Suppressor macrophage (primary cell): Measurements from ENCODE around the gene MAPK1IP1L.

Experiments used
- DNase-seq, 4 experiments: peaks; one replicate each; pipeline ENCODE4 v3.0.0-alpha.2; 2020 to 2022

MAPK1IP1L gene

GRCh38 chr14:55097881-55098560 lies 46.6 kb downstream of the MAPK1IP1L start:
- peak; percentile 92 to 99 (median 95) for DNase-seq

- DNase-seq: no peak
Measured at GRCh38 chr14:55098561-55098898, 47.1 kb downstream of the MAPK1IP1L start.

GRCh38 chr14:55099756-55100155 lies 48.3 kb downstream of the MAPK1IP1L start:
- DNase-seq: peak; percentile 34 to 75 (median 62)

GRCh38 chr14:55101698-55102097 lies 50.3 kb downstream of the MAPK1IP1L start:
- no peak for DNase-seq

- DNase-seq: peak; percentile 47 to 81 (median 72)
Measured at GRCh38 chr14:55102141-55102621, 50.7 kb downstream of the MAPK1IP1L start.

GRCh38 chr14:55103005-55103640 lies 51.7 kb downstream of the MAPK1IP1L start:
- DNase-seq: peak; percentile 31 to 63 (median 59)

- peak; percentile 51 to 88 (median 82) for DNase-seq
Measured at GRCh38 chr14:55103971-55104954, 52.8 kb downstream of the MAPK1IP1L start.

GRCh38 chr14:55105991-55106390 lies 54.5 kb downstream of the MAPK1IP1L start:
- no peak for DNase-seq

- DNase-seq: peak; percentile 96 to 99 (median 98)
Measured at GRCh38 chr14:55107766-55108554, 56.5 kb downstream of the MAPK1IP1L start.

- no peak for DNase-seq
Measured at GRCh38 chr14:55109836-55110235, 58.4 kb downstream of the MAPK1IP1L start.

- no peak for DNase-seq
Measured at GRCh38 chr14:55111122-55111708, 59.8 kb downstream of the MAPK1IP1L start.

- DNase-seq: no peak
Measured at GRCh38 chr14:55114720-55115119, 63.3 kb downstream of the MAPK1IP1L start.

- DNase-seq: peak; percentile 37 to 62 (median 58)
Measured at GRCh38 chr14:55115460-55115859, 64.0 kb downstream of the MAPK1IP1L start.

GRCh38 chr14:55115861-55116245 lies 64.4 kb downstream of the MAPK1IP1L start:
- DNase-seq: no peak

- peak in 3 of 4 experiments; percentile 44 to 55 (median 54) for DNase-seq
Measured at GRCh38 chr14:55116246-55117030, 65.0 kb downstream of the MAPK1IP1L start.

- DNase-seq: peak; percentile 85 to 96 (median 90)
Measured at GRCh38 chr14:55117803-55118441, 66.5 kb downstream of the MAPK1IP1L start.

- no peak for DNase-seq
Measured at GRCh38 chr14:55118761-55119160, 67.3 kb downstream of the MAPK1IP1L start.
